Activated CD4-positive, CD25-positive, alpha-beta regulatory T cell treated with anti-CD3 and anti-CD28 coated beads, Interleukin-2, amount 50 U/mL, for 16 hours (primary cell): ENCODE measurements around the gene LILRB4.
"Not testable (repeated sequence)": the region's sequence is repeated elsewhere in the genome, so short reads cannot be mapped to it uniquely, and the experiment has no call there.

Experiments
- DNase-seq: peaks from one replicate; pipeline ENCODE4 v3.0.0-alpha.2; 2020; ENCODE audit warnings: low read depth, low spot score

Gene LILRB4

GRCh38 chr19:54662730-54663129 is at the start of gene LILRB4:
LILRB4 (plus strand) TSS chr19:54662985; CDS start chr19:54663034, 49 bp downstream.
- no peak for DNase-seq

- DNase-seq: no peak
Observed at GRCh38 chr19:54614726-54615125, 48.1 kb upstream of the LILRB4 start.

GRCh38 chr19:54616057-54616456 is 46.7 kb upstream of the LILRB4 start:
- DNase-seq: no peak

- DNase-seq: no peak
Observed at GRCh38 chr19:54616821-54617560, 45.8 kb upstream of the LILRB4 start.

- no peak for DNase-seq
Observed at GRCh38 chr19:54620464-54620863, 42.3 kb upstream of the LILRB4 start.

GRCh38 chr19:54622431-54622830 is 40.4 kb upstream of the LILRB4 start:
- no peak for DNase-seq

GRCh38 chr19:54624234-54624633 is 38.6 kb upstream of the LILRB4 start:
- DNase-seq: not testable (repeated sequence)

GRCh38 chr19:54624934-54625730 is 37.7 kb upstream of the LILRB4 start:
- not testable (repeated sequence) for DNase-seq

- DNase-seq: no peak
Observed at GRCh38 chr19:54626757-54627156, 36.0 kb upstream of the LILRB4 start.

- DNase-seq: not testable (repeated sequence)
Observed at GRCh38 chr19:54627912-54628311, 34.9 kb upstream of the LILRB4 start.

- DNase-seq: not testable (repeated sequence)
Observed at GRCh38 chr19:54630262-54630661, 32.5 kb upstream of the LILRB4 start, which contains the start of gene LILRB1. LILRB1 (plus strand) TSS chr19:54630484; CDS start chr19:54631074, 590 bp downstream.

- DNase-seq: no peak
Observed at GRCh38 chr19:54630782-54631181, 32.0 kb upstream of the LILRB4 start.

- DNase-seq: not testable (repeated sequence)
Observed at GRCh38 chr19:54631489-54632337, 31.1 kb upstream of the LILRB4 start.

GRCh38 chr19:54632517-54632916 is 30.3 kb upstream of the LILRB4 start:
- DNase-seq: not testable (repeated sequence)

GRCh38 chr19:54633401-54633800 is 29.4 kb upstream of the LILRB4 start:
- DNase-seq: no peak

GRCh38 chr19:54636081-54636480 is 26.7 kb upstream of the LILRB4 start:
- DNase-seq: not testable (repeated sequence)

GRCh38 chr19:54638683-54639082 is 24.1 kb upstream of the LILRB4 start:
- DNase-seq: no peak

GRCh38 chr19:54642953-54643352 is 19.8 kb upstream of the LILRB4 start:
- DNase-seq: not testable (repeated sequence)

GRCh38 chr19:54643583-54643982 is 19.2 kb upstream of the LILRB4 start:
- not testable (repeated sequence) for DNase-seq

GRCh38 chr19:54644056-54644455 is 18.7 kb upstream of the LILRB4 start:
- DNase-seq: no peak

GRCh38 chr19:54646331-54646841 is 16.4 kb upstream of the LILRB4 start:
- DNase-seq: no peak
